Measurements from ENCODE around the gene FAT4.

Gene FAT4

DNA sequence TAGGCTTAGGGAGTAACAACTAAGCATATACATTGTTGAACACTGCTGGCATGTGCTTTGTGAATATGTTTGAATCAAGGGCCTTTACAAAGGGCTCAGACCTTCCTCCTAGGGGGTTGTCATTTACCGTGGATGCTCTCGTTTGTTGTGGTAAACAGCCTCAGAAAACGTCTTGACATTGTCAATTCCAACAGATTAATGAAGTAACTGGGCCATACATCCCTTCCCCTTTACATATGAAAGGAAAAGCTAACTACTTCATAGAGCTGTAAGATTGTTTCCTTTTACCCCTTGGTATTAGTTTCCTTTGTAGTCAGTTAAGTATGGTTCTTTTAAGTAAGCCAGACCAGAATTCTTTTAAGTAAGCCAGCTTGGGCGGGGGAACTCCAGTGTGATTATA lies 42.9 kb downstream of the FAT4 start:
- H3K79me1 ChIP-seq (ENCODE audit: low read length), result no peaks in the 10 kb centered on the region
- no peak overlapping the region for H2BK120ac ChIP-seq (ENCODE audit: insufficient read depth, low read length, poor library complexity)
- H4K8ac ChIP-seq (ENCODE audit: low read depth, low read length), result no peak overlapping the region
- no peak overlapping the region for H2BK5ac ChIP-seq (ENCODE audit: low read depth, low read length, poor library complexity)
- no peaks in the 10 kb centered on the region for H3K79me2 ChIP-seq (ENCODE audit: control insufficient read depth, insufficient read depth, low read length, poor library complexity)
- no peak overlapping the region for H3K4me3 ChIP-seq (ENCODE audit: low read depth, low read length)
- no peak overlapping the region for H3K9ac ChIP-seq (ENCODE audit: low read length)
- no peak overlapping the region for H2AFZ ChIP-seq (ENCODE audit: insufficient read depth, low read length, poor library complexity)
- H3K4me2 ChIP-seq (ENCODE audit: low read length), result no peak overlapping the region
- H3K36me3 ChIP-seq (ENCODE audit: control insufficient read depth in 1 of 2, insufficient read depth in 2 of 2, low read length in 2 of 2), result no peaks in the 10 kb centered on the region
- no peak overlapping the region for H3K27ac ChIP-seq (ENCODE audit: low read depth, low read length)
- H3K4me1 ChIP-seq (ENCODE audit: control insufficient read depth in 1 of 2, insufficient read depth in 2 of 2, low read length in 2 of 2), result no peaks in the 10 kb centered on the region
- no peak overlapping the region for H3K14ac ChIP-seq (ENCODE audit: low read length)
- H2BK12ac ChIP-seq (ENCODE audit: low read length), result no peak overlapping the region
- no CpG with 5 or more reads among the region's 4 CpGs for WGBS (ENCODE audit: extremely low coverage, insufficient coverage, insufficient read length)
- no peak overlapping the region for H3K4ac ChIP-seq (ENCODE audit: low read depth, low read length)
- H4K91ac ChIP-seq (ENCODE audit: low read depth, low read length), result no peak overlapping the region
- H3K9me3 ChIP-seq (ENCODE audit: insufficient read depth, low read depth, low read length), result no peaks in the 10 kb centered on the region
- no peak overlapping the region for H2AK5ac ChIP-seq (ENCODE audit: low read length)
- no peaks in the 10 kb centered on the region for H3K27me3 ChIP-seq (ENCODE audit: insufficient read depth, low read length)
- no peak overlapping the region for H3K18ac ChIP-seq (ENCODE audit: low read length)
- H4K12ac ChIP-seq (ENCODE audit: low read depth, low read length), result no peak overlapping the region
- no peak overlapping the region for H3K23ac ChIP-seq (ENCODE audit: low read length)
- DNase-seq, result no peak

- H3K36me3 ChIP-seq (ENCODE audit: control insufficient read depth in 1 of 2, insufficient read depth in 2 of 2, low read length in 2 of 2), result no peaks in the 10 kb centered on the region
- H3K27ac ChIP-seq (ENCODE audit: low read depth, low read length), result no peak overlapping the region
- no peaks in the 10 kb centered on the region for H3K27me3 ChIP-seq (ENCODE audit: insufficient read depth, low read length)
- WGBS (ENCODE audit: extremely low coverage, insufficient coverage, insufficient read length), result no CpG with 5 or more reads among the region's 6 CpGs
- H2BK12ac ChIP-seq (ENCODE audit: low read length), result no peak overlapping the region
- H3K4ac ChIP-seq (ENCODE audit: low read depth, low read length), result no peak overlapping the region
- H3K4me2 ChIP-seq (ENCODE audit: low read length), result no peak overlapping the region
- no peak overlapping the region for H2BK120ac ChIP-seq (ENCODE audit: insufficient read depth, low read length, poor library complexity)
- H4K91ac ChIP-seq (ENCODE audit: low read depth, low read length), result no peak overlapping the region
- H4K8ac ChIP-seq (ENCODE audit: low read depth, low read length), result no peak overlapping the region
- no peaks in the 10 kb centered on the region for H3K79me1 ChIP-seq (ENCODE audit: low read length)
- H3K4me3 ChIP-seq (ENCODE audit: low read depth, low read length), result no peak overlapping the region
- H3K9me3 ChIP-seq (ENCODE audit: insufficient read depth, low read depth, low read length), result no peaks in the 10 kb centered on the region
- no peak overlapping the region for H2AK5ac ChIP-seq (ENCODE audit: low read length)
- H2BK5ac ChIP-seq (ENCODE audit: low read depth, low read length, poor library complexity), result no peak overlapping the region
- H3K23ac ChIP-seq (ENCODE audit: low read length), result no peak overlapping the region
- no peak overlapping the region for H4K12ac ChIP-seq (ENCODE audit: low read depth, low read length)
- H3K4me1 ChIP-seq (ENCODE audit: control insufficient read depth in 1 of 2, insufficient read depth in 2 of 2, low read length in 2 of 2), result no peaks in the 10 kb centered on the region
- H3K9ac ChIP-seq (ENCODE audit: low read length), result no peak overlapping the region
- no peak overlapping the region for H3K14ac ChIP-seq (ENCODE audit: low read length)
- DNase-seq, result no peak
- no peaks in the 10 kb centered on the region for H3K79me2 ChIP-seq (ENCODE audit: control insufficient read depth, insufficient read depth, low read length, poor library complexity)
- H3K18ac ChIP-seq (ENCODE audit: low read length), result no peak overlapping the region
- H2AFZ ChIP-seq (ENCODE audit: insufficient read depth, low read length, poor library complexity), result no peak overlapping the region
These were observed 43.7 kb downstream of the FAT4 start for GRCh38 chr4:125358453-125358852.

DNA sequence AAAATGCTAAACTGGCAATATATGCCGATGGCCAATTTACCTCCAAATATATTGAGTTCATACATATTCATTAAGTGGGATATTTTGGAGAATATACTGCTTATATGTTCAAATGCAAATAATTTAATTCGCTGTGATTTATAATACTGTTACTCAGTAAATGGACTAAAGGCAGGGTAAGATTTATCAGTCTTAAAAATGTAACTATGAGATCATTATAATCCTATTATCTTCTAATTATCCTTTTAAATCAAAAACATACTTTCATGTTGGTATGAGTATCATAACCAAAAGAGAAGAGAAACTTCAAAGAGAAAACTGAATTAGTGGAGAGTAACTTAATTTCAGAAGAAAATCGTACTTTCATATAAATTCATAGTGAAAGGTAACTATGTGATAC lies 44.6 kb downstream of the FAT4 start:
- Histone ChIP-seq H4K12ac (ENCODE audit: low read depth, low read length) (no peak overlapping the region), H3K27me3 (ENCODE audit: insufficient read depth, low read length) (no peaks in the 10 kb centered on the region), H3K79me1 (ENCODE audit: low read length) (no peaks in the 10 kb centered on the region), H3K79me2 (ENCODE audit: control insufficient read depth, insufficient read depth, low read length, poor library complexity) (no peaks in the 10 kb centered on the region), H3K23ac (ENCODE audit: low read length) (no peak overlapping the region), H4K8ac (ENCODE audit: low read depth, low read length) (no peak overlapping the region), H2BK5ac (ENCODE audit: low read depth, low read length, poor library complexity) (no peak overlapping the region), H3K18ac (ENCODE audit: low read length) (no peak overlapping the region), H2BK12ac (ENCODE audit: low read length) (no peak overlapping the region), H3K36me3 (ENCODE audit: control insufficient read depth in 1 of 2, insufficient read depth in 2 of 2, low read length in 2 of 2) (no peaks in the 10 kb centered on the region), H3K9me3 (ENCODE audit: insufficient read depth, low read depth, low read length) (no peaks in the 10 kb centered on the region), H3K9ac (ENCODE audit: low read length) (no peak overlapping the region), H2BK120ac (ENCODE audit: insufficient read depth, low read length, poor library complexity) (no peak overlapping the region), H2AFZ (ENCODE audit: insufficient read depth, low read length, poor library complexity) (no peak overlapping the region), H3K4me2 (ENCODE audit: low read length) (no peak overlapping the region), H4K91ac (ENCODE audit: low read depth, low read length) (no peak overlapping the region), H3K27ac (ENCODE audit: low read depth, low read length) (no peak overlapping the region), H2AK5ac (ENCODE audit: low read length) (no peak overlapping the region), H3K4me1 (ENCODE audit: control insufficient read depth in 1 of 2, insufficient read depth in 2 of 2, low read length in 2 of 2) (no peaks in the 10 kb centered on the region), H3K4me3 (ENCODE audit: low read depth, low read length) (no peak overlapping the region), H3K4ac (ENCODE audit: low read depth, low read length) (no peak overlapping the region), H3K14ac (ENCODE audit: low read length) (no peak overlapping the region)
- WGBS (ENCODE audit: extremely low coverage, insufficient coverage, insufficient read length), result no CpG with 5 or more reads among the region's 3 CpGs
- no peak for DNase-seq

- H3K14ac ChIP-seq (ENCODE audit: low read length), result no peak overlapping the region
- DNase-seq, result no peak
- H2BK12ac ChIP-seq (ENCODE audit: low read length), result no peak overlapping the region
- no peak overlapping the region for H2AK5ac ChIP-seq (ENCODE audit: low read length)
- no peak overlapping the region for H2BK120ac ChIP-seq (ENCODE audit: insufficient read depth, low read length, poor library complexity)
- 100% methylated on average over 2 of the region's 8 CpGs for WGBS (ENCODE audit: extremely low coverage, insufficient coverage, insufficient read length)
- H4K8ac ChIP-seq (ENCODE audit: low read depth, low read length), result no peak overlapping the region
- H3K9ac ChIP-seq (ENCODE audit: low read length), result no peak overlapping the region
- no peaks in the 10 kb centered on the region for H3K79me1 ChIP-seq (ENCODE audit: low read length)
- no peak overlapping the region for H3K23ac ChIP-seq (ENCODE audit: low read length)
- no peak overlapping the region for H3K4ac ChIP-seq (ENCODE audit: low read depth, low read length)
- no peak overlapping the region for H4K91ac ChIP-seq (ENCODE audit: low read depth, low read length)
- H3K27ac ChIP-seq (ENCODE audit: low read depth, low read length), result no peak overlapping the region
- no peaks in the 10 kb centered on the region for H3K36me3 ChIP-seq (ENCODE audit: control insufficient read depth in 1 of 2, insufficient read depth in 2 of 2, low read length in 2 of 2)
- no peaks in the 10 kb centered on the region for H3K4me1 ChIP-seq (ENCODE audit: control insufficient read depth in 1 of 2, insufficient read depth in 2 of 2, low read length in 2 of 2)
- H3K27me3 ChIP-seq (ENCODE audit: insufficient read depth, low read length), result no peaks in the 10 kb centered on the region
- H4K12ac ChIP-seq (ENCODE audit: low read depth, low read length), result no peak overlapping the region
- no peak overlapping the region for H2BK5ac ChIP-seq (ENCODE audit: low read depth, low read length, poor library complexity)
- H3K18ac ChIP-seq (ENCODE audit: low read length), result no peak overlapping the region
- no peak overlapping the region for H3K4me3 ChIP-seq (ENCODE audit: low read depth, low read length)
- no peak overlapping the region for H3K4me2 ChIP-seq (ENCODE audit: low read length)
- H3K9me3 ChIP-seq (ENCODE audit: insufficient read depth, low read depth, low read length), result no peaks in the 10 kb centered on the region
- H3K79me2 ChIP-seq (ENCODE audit: control insufficient read depth, insufficient read depth, low read length, poor library complexity), result no peaks in the 10 kb centered on the region
- H2AFZ ChIP-seq (ENCODE audit: insufficient read depth, low read length, poor library complexity), result no peak overlapping the region
These were observed 45.3 kb downstream of the FAT4 start for GRCh38 chr4:125359960-125360634.

Data from trophoblast cell (in vitro differentiated cells and primary cell).